T-cell (primary cell): ENCODE measurements around the gene WDR26. TPM values are rescaled to one million over a fixed set of nuclear protein-coding genes. Genes with fewer than 3 reads are reported as not detected.

Experiments used
- ATAC-seq, 4 experiments: fragments of 200-7000 bp in 3 of 4; fragments of 150-1000 bp in 1 of 4; cut with Tn5 transposase; replicated peaks in 1 of 4; 1 replicate in 3 of 4; 2 replicates in 1 of 4; pipeline ENCODE4 v1.10.0; 2021; ENCODE audit warnings: moderate library complexity in 3 of 4, mild to moderate bottlenecking in 2 of 4, moderate number of reproducible peaks in 1 of 4
- CTCF ChIA-PET, 2 donors: fragments of 300-600 bp; sonication (Branson Sonifier 250); formaldehyde crosslinking; loops; one replicate each; lab custom pipeline; 2022; ENCODE audit warnings: antibody characterized with exemption in 2 of 2; lab: Charles Lee
- POLR2A ChIA-PET, 2 donors: fragments of 300-600 bp; sonication (Branson Sonifier 250); formaldehyde crosslinking; loops; one replicate each; lab custom pipeline; 2022; ENCODE audit warnings: antibody characterized with exemption in 2 of 2; lab: Charles Lee
- DNase-seq, 35 experiments: peaks; one replicate each; pipeline versions ENCODE4 v3.0.0 to v3.0.0-alpha.2; 2013 to 2023
- H3K27ac ChIP-seq: one replicate; pipeline ENCODE4 v1.5.1; 2013; ENCODE audit warnings: low read length
- H3K27me3 ChIP-seq, 2 experiments: replicated peaks in 1 of 2; 1 replicate in 1 of 2; 2 replicates in 1 of 2; pipeline versions ENCODE4 v1.6.1 to v1.7.0; 2013; ENCODE audit warnings: low read length in 1 of 2, mixed read lengths in 1 of 2; ENCODE audit not compliant: control insufficient read depth in 2 of 2, insufficient read depth in 2 of 2; ENCODE audit errors: extremely low read depth in 1 of 2
- H3K36me3 ChIP-seq, 2 donors: 1 replicate in 1 of 2; 2 replicates in 1 of 2; pipeline versions ENCODE4 v1.6.1 to v1.7.0; 2013; ENCODE audit warnings: low read length in 1 of 2; ENCODE audit not compliant: control insufficient read depth in 2 of 2, insufficient read depth in 1 of 2; ENCODE audit errors: extremely low read depth in 1 of 2
- H3K4me1 ChIP-seq, 2 experiments: 1 replicate in 1 of 2; 2 replicates in 1 of 2; pipeline versions ENCODE4 v1.6.1 to v1.7.0; 2013; ENCODE audit warnings: low read length in 2 of 2, mixed read lengths in 1 of 2; ENCODE audit not compliant: insufficient read depth in 2 of 2, control insufficient read depth in 1 of 2; ENCODE audit errors: extremely low read depth in 1 of 2
- H3K4me3 ChIP-seq, 2 donors: 1 replicate in 1 of 2; 2 replicates in 1 of 2; pipeline versions ENCODE4 v1.5.1 to v1.7.0; 2013; ENCODE audit warnings: mild to moderate bottlenecking in 2 of 2, low read length in 1 of 2, moderate library complexity in 1 of 2; ENCODE audit not compliant: control insufficient read depth in 1 of 2; ENCODE audit errors: extremely low read depth in 1 of 2
- H3K9me3 ChIP-seq: 2 replicates; pipeline ENCODE4 v1.7.0; 2013
- H3K27ac Mint-ChIP-seq, 2 donors: one replicate each; pipeline ENCODE4 v1.8.0; 2020 to 2021; ENCODE audit warnings: mild to moderate bottlenecking in 2 of 2, mixed read lengths in 2 of 2
- H3K27me3 Mint-ChIP-seq, 2 donors: one replicate each; pipeline ENCODE4 v1.8.0; 2021 to 2022; ENCODE audit warnings: mixed read lengths in 2 of 2
- H3K36me3 Mint-ChIP-seq: one replicate; pipeline ENCODE4 v1.8.0; 2021; ENCODE audit warnings: mixed read lengths
- H3K4me1 Mint-ChIP-seq, 3 donors: one replicate each; pipeline ENCODE4 v1.8.0; 2020 to 2022; ENCODE audit warnings: mixed read lengths in 3 of 3, mild to moderate bottlenecking in 1 of 3
- H3K4me3 Mint-ChIP-seq, 3 donors: one replicate each; pipeline ENCODE4 v1.8.0; 2020 to 2022; ENCODE audit warnings: mild to moderate bottlenecking in 3 of 3, mixed read lengths in 3 of 3, moderate library complexity in 3 of 3
- H3K9me3 Mint-ChIP-seq, 3 donors: one replicate each; pipeline ENCODE4 v1.8.0; 2020 to 2022; ENCODE audit warnings: mixed read lengths in 3 of 3
- WGBS: methylation state at CpG from one replicate; pipeline ENCODE4 v1.1.5; 2013; ENCODE audit warnings: missing lambda C conversion rate; ENCODE audit not compliant: insufficient coverage; 5-methylcytosine and 5-hydroxymethylcytosine counted together
- total RNA-seq, 35 experiments: library from RNA in 6 of 35; stranded (reverse) in 6 of 35; fragments of 120-200 nt in 1 of 35; gene quantifications; one replicate each; pipeline versions ENCODE4 v1.2.1 to v1.2.4 and lab custom pipeline; 2013 to 2026

WDR26 gene
- total RNA-seq, 5 donors from 2014 or later (not counting 1 experiment from before 2014, with no cell fraction given): 90.7 to 166 (median 96.3) TPM

DNA sequence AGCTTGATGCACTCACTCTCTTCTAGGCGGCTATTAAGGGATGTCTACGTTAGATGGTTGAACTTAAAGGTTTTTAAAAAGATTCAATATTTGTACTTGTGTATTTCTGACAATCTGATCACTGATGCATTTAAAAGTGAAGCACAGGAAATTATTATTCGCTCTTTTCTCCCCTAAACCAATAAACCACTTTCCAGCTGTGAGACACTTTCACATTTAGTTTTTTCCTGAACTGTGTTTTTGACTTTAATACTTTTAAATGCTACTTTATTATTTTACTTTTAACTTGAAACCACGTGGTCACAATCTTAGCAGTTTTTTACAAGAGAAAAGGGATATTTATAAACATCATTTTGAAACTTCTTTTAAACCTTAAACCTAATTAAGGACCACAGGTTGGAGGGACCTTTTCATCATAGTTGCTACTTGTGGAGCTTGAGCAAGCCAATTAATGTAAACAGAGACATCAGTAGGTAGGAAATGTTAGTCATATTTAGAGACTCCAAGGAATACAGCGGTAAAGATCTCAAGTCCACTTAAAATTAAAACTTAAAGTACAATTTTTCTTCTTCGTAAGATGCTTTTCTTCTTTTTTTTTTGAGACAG, 9.2 kb downstream of the WDR26 start:
- no peak overlapping the region for H3K4me3 Mint-ChIP-seq
- H3K4me1 ChIP-seq: peaks cover 5 to 10% of the 10 kb centered on the region in 2 experiments
- DNase-seq: no peak
- CTCF ChIA-PET: interaction anchor here in 1 of 2 donors (0.6 kb wide), 1 partner anchor 1171 kb away, joined by 3 read pairs; no protein-coding TSS in a partner anchor
- no peak overlapping the region for H3K27ac ChIP-seq
- H3K27ac Mint-ChIP-seq: no peak overlapping the region
- WGBS: 67% methylated on average over 2 of the region's 6 CpGs
- peaks cover 4 to 66% of the 10 kb centered on the region in 2 donors for H3K36me3 ChIP-seq
- ATAC-seq: no peak
- no peaks in the 10 kb centered on the region for H3K9me3 Mint-ChIP-seq
- H3K36me3 Mint-ChIP-seq: peaks cover 48% of the 10 kb centered on the region
- H3K9me3 ChIP-seq: no peaks in the 10 kb centered on the region
- POLR2A ChIA-PET: interaction anchor here (0.5 to 1.8 kb wide), 7 partner anchors 9 to 1505 kb away, joined by 3 to 6 read pairs (median 3); no protein-coding TSS in a partner anchor
- H3K4me1 Mint-ChIP-seq: peaks cover 54 to 56% (median 56%) of the 10 kb centered on the region in 3 donors
- H3K4me3 ChIP-seq: no peak overlapping the region
- no peaks in the 10 kb centered on the region for H3K27me3 ChIP-seq
- no peaks in the 10 kb centered on the region for H3K27me3 Mint-ChIP-seq

DNA sequence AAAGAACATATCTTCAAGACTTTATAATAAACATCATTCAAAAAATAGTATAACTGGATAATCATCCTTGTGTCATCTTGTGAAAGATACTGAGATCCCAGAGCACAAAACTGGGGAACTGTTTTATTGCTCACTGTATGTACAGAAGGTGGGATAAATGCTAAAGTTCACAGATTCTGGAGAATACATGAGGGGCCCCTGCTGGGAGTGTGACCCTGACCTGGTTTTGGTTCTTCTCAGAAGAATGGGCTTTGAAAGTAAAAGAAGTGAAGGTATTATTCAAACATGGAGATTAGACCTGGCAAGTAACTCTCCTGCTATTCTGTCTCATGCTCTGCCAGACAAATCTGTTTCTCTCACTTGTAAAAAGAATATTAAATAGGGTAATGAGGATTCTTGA, 14.5 kb downstream of the WDR26 start:
- no peaks in the 10 kb centered on the region for H3K27me3 ChIP-seq
- Mint-ChIP-seq H3K27ac (no peak overlapping the region), H3K36me3 (peaks cover 57% of the 10 kb centered on the region), H3K27me3 (no peaks in the 10 kb centered on the region), H3K4me1 (peaks cover 32 to 38% (median 36%) of the 10 kb centered on the region in 3 donors), H3K9me3 (no peaks in the 10 kb centered on the region), H3K4me3 (no peak overlapping the region)
- H3K27ac ChIP-seq: no peak overlapping the region
- H3K4me1 ChIP-seq: peaks cover 0 to 3% of the 10 kb centered on the region in 2 experiments
- no peak overlapping the region for H3K4me3 ChIP-seq
- ChIA-PET POLR2A (interaction anchor here in 1 of 2 donors (0.9 kb wide), 1 partner anchor 12 kb away, joined by 3 read pairs; no protein-coding TSS in a partner anchor), CTCF (no interaction called here)
- H3K9me3 ChIP-seq: no peaks in the 10 kb centered on the region
- no peak for DNase-seq
- no peak for ATAC-seq
- H3K36me3 ChIP-seq: peaks cover 6 to 87% of the 10 kb centered on the region in 2 donors

DNA sequence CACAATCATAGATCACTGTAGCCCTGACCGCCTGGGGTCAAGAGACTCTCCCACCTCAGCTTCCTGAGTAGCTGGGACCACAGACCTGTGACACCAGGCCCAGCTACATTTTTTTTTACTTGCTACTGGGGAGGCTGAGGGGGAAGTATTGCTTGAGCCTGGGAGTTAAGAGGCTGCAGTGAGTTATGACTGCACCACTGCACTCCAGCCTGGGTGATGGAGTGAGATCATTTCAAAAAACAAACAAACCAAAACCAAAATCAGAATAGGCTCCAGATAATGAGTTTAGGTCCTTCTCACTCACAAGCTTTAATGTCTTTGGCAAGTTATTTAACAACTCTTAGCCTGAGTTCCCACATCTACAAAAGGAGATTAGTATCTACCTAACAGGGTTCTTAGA, 22.8 kb downstream of the WDR26 start:
- CTCF ChIA-PET: interaction anchor here in 1 of 2 donors (0.6 kb wide), 1 partner anchor 45 kb away, joined by 3 read pairs; no protein-coding TSS in a partner anchor
- DNase-seq: no peak
- H3K9me3 Mint-ChIP-seq: no peaks in the 10 kb centered on the region
- H3K27me3 ChIP-seq: no peaks in the 10 kb centered on the region
- ATAC-seq: no peak
- peak overlapping the region; percentile 19 to 72 for H3K27ac Mint-ChIP-seq
- peaks cover 38% of the 10 kb centered on the region for H3K36me3 Mint-ChIP-seq
- H3K27ac ChIP-seq: no peak overlapping the region
- H3K4me1 ChIP-seq: peaks cover 0 to 4% of the 10 kb centered on the region in 2 experiments
- no peak overlapping the region for H3K4me3 Mint-ChIP-seq
- peaks cover 7 to 67% of the 10 kb centered on the region in 2 donors for H3K36me3 ChIP-seq
- no CpG with 5 or more reads among the region's 1 CpG for WGBS
- POLR2A ChIA-PET: interaction anchor here in 1 of 2 donors (0.5 to 2.2 kb wide), 4 partner anchors 10 to 19 kb away, joined by 3 to 8 read pairs (median 4); no protein-coding TSS in a partner anchor
- H3K4me1 Mint-ChIP-seq: peaks cover 11 to 35% (median 30%) of the 10 kb centered on the region in 3 donors
- no peak overlapping the region for H3K4me3 ChIP-seq
- H3K27me3 Mint-ChIP-seq: no peaks in the 10 kb centered on the region
- H3K9me3 ChIP-seq: no peaks in the 10 kb centered on the region

DNA sequence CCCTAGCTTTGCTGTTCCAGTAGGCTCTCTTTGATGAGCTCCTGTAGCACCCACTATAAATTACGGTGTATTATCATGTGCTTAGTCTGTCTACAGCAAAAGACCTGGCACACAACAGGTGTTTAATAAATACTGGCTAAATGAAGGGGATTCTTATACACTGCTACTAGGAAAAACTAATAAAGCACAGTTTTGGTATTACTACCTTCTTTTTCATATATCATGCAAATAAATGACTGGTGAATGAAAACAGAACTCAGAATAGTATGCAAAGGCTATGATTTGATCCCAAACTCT, 26.4 kb downstream of the WDR26 start:
- ATAC-seq (no peak), DNase-seq (no peak)
- Histone ChIP-seq H3K4me3 (no peak overlapping the region), H3K27me3 (no peaks in the 10 kb centered on the region), H3K27ac (no peak overlapping the region), H3K9me3 (no peaks in the 10 kb centered on the region), H3K4me1 (peaks cover 0 to 4% of the 10 kb centered on the region in 2 experiments), H3K36me3 (peaks cover 7 to 64% of the 10 kb centered on the region in 2 donors)
- POLR2A ChIA-PET: interaction anchor here in 1 of 2 donors (0.8 to 1.2 kb wide), 5 partner anchors 9 to 24 kb away, joined by 3 to 4 read pairs (median 3); no protein-coding TSS in a partner anchor
- WGBS: no CpG with 5 or more reads among the region's 1 CpG
- H3K36me3 Mint-ChIP-seq: peaks cover 49% of the 10 kb centered on the region
- H3K9me3 Mint-ChIP-seq: no peaks in the 10 kb centered on the region
- CTCF ChIA-PET: interaction anchor here (1.0 to 1.2 kb wide), 2 partner anchors 49 kb away, joined by 4 to 6 read pairs; no protein-coding TSS in a partner anchor
- H3K27me3 Mint-ChIP-seq: no peaks in the 10 kb centered on the region
- peak overlapping the region; percentile 1 to 52 for H3K27ac Mint-ChIP-seq
- no peak overlapping the region for H3K4me3 Mint-ChIP-seq
- H3K4me1 Mint-ChIP-seq: peaks cover 22 to 44% (median 38%) of the 10 kb centered on the region in 3 donors

DNA sequence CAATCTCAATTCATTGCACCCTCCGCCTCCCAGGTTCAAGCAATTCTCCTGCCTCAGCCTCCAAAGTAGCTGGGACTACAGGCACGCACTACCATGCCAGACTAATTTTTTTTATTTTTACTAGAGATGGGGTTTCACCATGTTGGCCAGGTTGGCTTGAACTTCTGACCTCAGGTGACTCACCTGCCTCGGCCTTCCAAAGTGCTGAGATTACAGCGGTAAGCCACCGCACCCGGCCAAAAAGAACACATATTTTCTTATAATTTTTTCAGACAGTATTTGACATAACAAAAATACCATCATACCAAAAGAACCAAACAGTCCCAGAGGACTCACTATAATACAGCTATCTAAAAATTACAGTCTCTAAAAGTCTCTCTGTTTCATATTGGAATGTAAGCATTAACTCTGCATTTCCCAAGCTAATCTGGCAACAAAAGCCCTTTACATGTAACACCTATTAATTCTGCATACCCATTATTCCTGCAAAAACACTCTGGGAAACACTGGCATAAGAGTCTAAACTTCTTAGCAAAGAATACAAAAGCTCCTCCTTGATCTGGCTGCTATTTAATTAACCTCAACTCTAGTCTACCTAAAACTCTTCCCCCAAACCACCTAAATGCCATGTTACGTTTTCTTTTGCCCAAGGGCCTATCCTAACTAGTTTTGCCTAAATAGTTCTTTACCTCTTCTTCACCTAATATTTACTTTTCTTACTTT, 26.9 kb downstream of the WDR26 start:
- peaks cover 0 to 4% of the 10 kb centered on the region in 2 experiments for H3K4me1 ChIP-seq
- H3K4me1 Mint-ChIP-seq: peaks cover 22 to 40% (median 38%) of the 10 kb centered on the region in 3 donors
- DNase-seq (no peak), ATAC-seq (no peak)
- H3K27me3 Mint-ChIP-seq: no peaks in the 10 kb centered on the region
- ChIA-PET CTCF (interaction anchor here (1.0 to 1.2 kb wide), 2 partner anchors 49 kb away, joined by 4 to 6 read pairs; no protein-coding TSS in a partner anchor), POLR2A (interaction anchor here in 1 of 2 donors (0.8 to 1.2 kb wide), 5 partner anchors 8 to 24 kb away, joined by 3 to 4 read pairs (median 3); no protein-coding TSS in a partner anchor)
- H3K4me3 ChIP-seq: no peak overlapping the region
- peak overlapping the region; percentile 1 to 2 for H3K27ac Mint-ChIP-seq
- peaks cover 49% of the 10 kb centered on the region for H3K36me3 Mint-ChIP-seq
- 100% methylated on average over 1 of the region's 7 CpGs for WGBS
- H3K27ac ChIP-seq: no peak overlapping the region
- H3K9me3 Mint-ChIP-seq: no peaks in the 10 kb centered on the region
- no peak overlapping the region for H3K4me3 Mint-ChIP-seq
- H3K9me3 ChIP-seq: no peaks in the 10 kb centered on the region
- H3K36me3 ChIP-seq: peaks cover 7 to 64% of the 10 kb centered on the region in 2 donors
- H3K27me3 ChIP-seq: no peaks in the 10 kb centered on the region

DNA sequence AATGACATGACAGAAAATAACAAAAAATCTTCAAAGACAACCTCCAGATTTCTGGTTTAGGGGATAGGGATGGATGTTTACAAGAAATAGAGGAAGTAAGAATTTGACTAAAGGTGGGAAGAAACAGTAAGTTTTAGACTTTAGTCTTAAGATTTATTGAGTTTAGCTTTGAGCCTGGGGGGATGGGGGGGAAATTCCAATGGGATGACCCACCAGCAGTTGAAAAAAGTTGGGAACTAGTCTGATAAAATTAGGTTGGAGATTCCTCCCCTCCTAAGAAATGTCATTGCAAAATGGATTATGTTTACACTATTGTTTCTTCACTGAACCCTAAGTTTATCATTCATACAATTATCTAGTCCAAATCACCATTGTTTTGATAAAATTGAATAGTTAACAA, 28.4 kb downstream of the WDR26 start:
- Mint-ChIP-seq H3K27me3 (no peaks in the 10 kb centered on the region), H3K36me3 (peaks cover 44% of the 10 kb centered on the region), H3K4me3 (no peak overlapping the region), H3K9me3 (no peaks in the 10 kb centered on the region), H3K27ac (peak overlapping the region; percentile 27 to 41), H3K4me1 (peaks cover 22 to 39% (median 36%) of the 10 kb centered on the region in 3 donors)
- no peak for ATAC-seq
- H3K9me3 ChIP-seq: no peaks in the 10 kb centered on the region
- H3K4me1 ChIP-seq: peaks cover 0 to 4% of the 10 kb centered on the region in 2 experiments
- no peak overlapping the region for H3K4me3 ChIP-seq
- no peaks in the 10 kb centered on the region for H3K27me3 ChIP-seq
- no peak for DNase-seq
- no peak overlapping the region for H3K27ac ChIP-seq
- H3K36me3 ChIP-seq: peaks cover 7 to 66% of the 10 kb centered on the region in 2 donors
- ChIA-PET CTCF (interaction anchor here (0.6 kb wide), 2 partner anchors 10 to 11 kb away, joined by 4 to 10 read pairs; no protein-coding TSS in a partner anchor), POLR2A (interaction anchor here (0.6 kb wide), 2 partner anchors 11 to 13 kb away, joined by 3 to 4 read pairs; no protein-coding TSS in a partner anchor)
